GM21786 (cell line): ENCODE data around the gene CEP120.
"Not testable (repeated sequence)": the region's sequence is repeated elsewhere in the genome, so short reads cannot be mapped to it uniquely, and the experiment has no call there.

Experiments used
- ATAC-seq: cut with Tn5 transposase; IDR thresholded peaks from one replicate; pipeline ENCODE4 v1.9.1; 2021; ENCODE audit not compliant: unreplicated experiment

CEP120 gene

GRCh38 chr5:123423278-123424149 is at the start of gene CEP120:
Gene CEP120, minus strand, starts transcription at chr5:123423403. Its CDS starts 405 bp downstream, at chr5:123422998.
- peak; percentile 98 for ATAC-seq

GRCh38 chr5:123472150-123472924 is 49.1 kb upstream of the CEP120 start:
- no peak for ATAC-seq

DNA sequence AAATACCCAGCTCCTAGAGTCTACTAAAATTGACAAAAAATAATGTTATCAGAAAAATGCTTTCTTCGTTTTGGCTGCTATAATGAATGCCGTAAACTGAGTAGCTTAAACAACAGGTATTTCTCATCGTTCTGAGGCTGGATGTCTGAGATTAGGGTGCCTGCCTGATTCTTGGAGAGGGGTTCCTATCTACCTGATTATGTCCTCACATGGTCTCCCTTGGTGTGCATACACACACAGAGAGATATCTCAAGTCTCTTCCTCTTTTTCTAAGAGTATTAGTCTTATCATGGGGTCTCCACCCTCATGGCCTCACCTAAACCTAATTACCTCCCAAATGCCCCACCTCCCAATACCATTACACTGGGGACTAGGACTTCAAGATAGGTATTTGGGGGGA is 48.2 kb upstream of the CEP120 start:
- ATAC-seq = no peak

- ATAC-seq = not testable (repeated sequence)
These were observed 43.6 kb upstream of the CEP120 start for GRCh38 chr5:123466839-123467238.

- no peak for ATAC-seq
These were observed 37.1 kb upstream of the CEP120 start for GRCh38 chr5:123460296-123460729.

- ATAC-seq = not testable (repeated sequence)
These were observed 35.8 kb upstream of the CEP120 start for GRCh38 chr5:123458994-123459393.

- no peak for ATAC-seq
These were observed 33.0 kb upstream of the CEP120 start for GRCh38 chr5:123456242-123456641.

DNA sequence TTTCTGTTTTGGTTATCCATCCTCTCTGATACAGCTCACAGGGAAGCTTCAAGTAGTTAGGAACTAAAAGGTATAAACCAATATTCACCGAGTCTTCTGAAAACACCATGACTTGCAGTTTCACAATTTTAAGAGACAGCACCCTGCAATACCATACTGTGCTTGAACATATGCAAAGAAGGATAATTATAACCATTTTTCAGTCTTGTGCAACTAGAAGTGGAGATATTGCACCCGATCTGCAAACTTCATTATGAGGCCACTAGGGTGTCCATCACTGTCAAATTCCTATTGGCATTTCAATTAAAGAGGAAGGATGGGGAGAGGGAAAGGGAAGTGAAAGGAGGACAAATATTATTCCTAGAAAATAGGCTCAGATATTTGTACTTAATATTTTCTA is 32.4 kb upstream of the CEP120 start:
- peak; percentile 88 for ATAC-seq

GRCh38 chr5:123455095-123455494 is 31.9 kb upstream of the CEP120 start:
- peak; percentile 46 for ATAC-seq

DNA sequence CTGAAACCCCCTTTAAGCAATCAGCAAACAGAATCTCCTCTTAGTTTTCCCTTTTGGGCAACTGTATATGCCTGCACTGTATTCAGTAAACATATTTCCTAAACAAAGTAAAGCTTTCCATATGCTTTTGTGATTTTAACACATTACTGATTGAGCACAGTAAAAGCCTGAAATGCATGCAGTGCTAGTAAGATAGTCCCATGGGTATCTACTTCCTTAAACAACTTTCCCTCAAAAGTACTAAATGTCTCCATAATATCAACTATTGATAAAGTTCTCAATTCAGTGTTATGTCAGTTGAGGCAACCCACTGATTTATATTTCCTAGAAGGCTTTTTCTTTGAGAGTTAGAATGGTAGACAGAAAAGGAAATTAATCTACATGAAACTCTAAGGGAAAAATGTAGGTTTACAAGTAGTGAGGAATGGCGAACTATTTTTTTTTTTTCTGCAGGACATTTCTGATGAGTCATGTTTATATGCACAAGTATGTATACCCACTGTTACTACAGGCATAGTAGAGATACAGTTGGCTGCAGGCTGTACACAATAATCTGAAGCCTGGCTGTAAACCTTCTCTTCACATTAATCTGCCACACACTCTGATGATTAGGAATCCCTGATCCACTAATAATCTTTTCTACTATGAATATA is 31.2 kb upstream of the CEP120 start:
- no peak for ATAC-seq

GRCh38 chr5:123452401-123452800 is 29.2 kb upstream of the CEP120 start:
- ATAC-seq = no peak

DNA sequence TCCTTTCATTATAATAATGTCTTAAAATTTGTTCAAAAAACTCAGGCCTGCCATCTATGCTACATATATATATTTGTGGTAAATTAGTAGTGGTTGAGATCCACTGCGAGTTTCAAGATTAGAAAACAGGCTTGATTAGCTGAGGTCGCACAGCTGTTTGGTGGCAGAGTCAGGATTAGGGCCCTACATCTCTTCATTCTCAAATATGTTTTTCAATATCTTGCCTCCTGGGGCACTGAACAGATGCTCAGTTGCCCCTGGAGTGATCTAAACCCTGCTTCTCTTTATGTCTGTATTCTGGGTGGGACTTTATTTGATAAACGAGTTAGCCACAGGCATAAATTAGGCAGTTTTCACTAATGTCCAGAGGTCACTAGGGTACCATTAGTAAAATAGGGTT is 27.8 kb upstream of the CEP120 start:
- ATAC-seq = no peak

DNA sequence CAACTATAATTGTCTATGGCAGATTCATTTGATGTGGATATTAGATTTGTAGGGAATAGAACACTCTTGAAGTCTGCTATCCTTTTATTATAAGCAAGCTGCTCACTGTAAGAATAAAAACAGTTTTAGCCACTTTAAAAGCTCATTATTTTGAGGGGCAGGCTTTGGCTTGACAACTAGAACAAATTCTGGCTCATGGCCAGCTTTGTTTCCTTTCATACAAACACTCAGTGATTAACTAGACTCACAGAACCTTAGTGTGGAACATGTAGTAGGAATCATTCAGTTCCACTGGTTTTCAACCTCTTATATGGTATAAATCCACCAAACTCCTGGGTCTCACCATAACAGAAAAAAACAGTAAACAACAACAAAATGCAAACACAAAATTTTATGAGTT is 27.4 kb upstream of the CEP120 start:
- no peak for ATAC-seq

DNA sequence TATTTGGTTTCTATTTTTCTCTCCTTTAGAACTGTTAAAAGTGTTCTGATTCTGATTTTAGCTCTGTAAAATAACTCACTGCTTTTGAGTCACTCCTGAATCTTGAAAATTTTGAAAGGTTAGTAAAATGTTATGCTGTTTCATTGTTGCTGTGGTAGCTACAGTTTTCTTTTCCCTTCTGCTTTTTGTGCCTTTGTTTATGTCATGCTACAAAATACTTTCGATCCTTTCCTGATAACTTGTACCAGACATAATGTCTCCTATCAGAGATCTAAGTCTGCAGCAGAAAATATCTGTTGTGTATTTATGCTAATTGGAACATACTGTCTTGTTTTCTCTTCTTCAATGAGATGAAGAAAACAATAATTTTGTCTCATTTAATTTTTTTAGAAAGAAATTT is 26.9 kb upstream of the CEP120 start:
- ATAC-seq = no peak

DNA sequence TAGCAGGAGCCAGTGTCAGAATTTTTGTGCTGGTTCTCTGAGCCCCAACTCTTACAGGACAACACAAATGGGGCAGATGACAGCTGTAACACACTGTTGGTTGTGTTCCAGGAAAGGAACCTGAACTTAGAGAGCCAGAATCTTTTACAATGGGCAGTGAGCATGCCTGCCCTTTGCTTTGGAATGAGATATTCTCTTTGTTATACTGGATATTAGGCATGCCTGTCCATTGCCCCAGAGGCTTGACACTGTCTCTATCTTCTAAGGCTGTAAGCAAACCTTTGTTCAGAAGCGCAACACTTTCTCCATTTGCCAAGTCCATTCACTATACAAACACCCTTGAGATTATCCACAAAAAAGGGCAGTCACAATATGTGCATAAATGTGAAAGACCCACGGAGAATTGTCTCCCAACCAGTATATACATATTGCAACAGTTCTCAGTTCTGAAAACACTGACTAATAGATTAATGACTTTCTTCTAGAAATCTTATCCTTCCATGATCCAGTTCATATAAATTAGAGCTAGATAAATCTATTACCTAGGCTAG is 26.3 kb upstream of the CEP120 start:
- ATAC-seq = no peak

DNA sequence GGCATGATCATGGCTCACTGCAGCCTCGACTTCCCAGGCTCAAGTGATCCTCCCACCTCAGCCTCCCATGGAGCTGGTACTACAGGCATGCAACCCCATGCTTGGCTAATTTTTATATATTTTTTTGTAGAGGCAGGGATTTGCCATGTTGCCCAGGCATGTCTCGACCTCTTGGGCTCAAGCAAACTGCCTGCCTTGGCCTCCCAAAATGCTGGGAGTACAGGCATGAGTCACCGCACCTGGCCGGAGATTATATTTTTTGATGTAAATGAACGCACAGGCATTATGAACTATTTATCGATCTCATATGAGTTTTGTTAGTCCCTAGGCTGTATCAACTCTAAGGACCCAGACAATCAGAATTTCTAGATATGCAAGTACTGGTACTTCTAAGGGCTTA is 25.5 kb upstream of the CEP120 start:
- ATAC-seq = no peak

DNA sequence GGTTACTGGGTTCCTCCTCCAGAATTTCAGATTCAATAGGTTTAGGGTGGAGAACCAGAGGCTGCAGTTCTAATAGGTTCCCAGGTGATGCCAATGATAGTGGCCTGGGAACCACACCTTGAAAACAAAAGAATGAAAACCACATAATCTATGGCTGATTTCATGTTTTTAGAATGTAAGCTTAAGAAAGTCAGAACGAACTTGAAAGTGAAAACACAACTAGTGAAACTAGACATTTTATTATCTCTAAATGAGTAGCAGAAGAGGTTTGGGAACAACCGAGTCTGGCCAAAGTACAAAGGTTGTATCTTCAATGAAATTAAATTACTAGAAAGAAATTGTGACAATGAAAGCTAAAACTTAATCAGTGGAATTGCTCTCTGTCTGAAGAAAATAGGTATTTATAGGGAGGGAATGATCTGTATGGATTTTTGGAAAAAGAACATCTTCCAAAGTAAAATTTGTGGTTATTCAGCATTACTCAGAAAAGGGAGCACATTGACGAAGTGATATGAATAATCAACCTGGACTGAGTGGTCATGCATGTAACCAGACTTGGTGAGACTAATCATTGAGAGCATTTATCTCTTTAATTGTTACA is 24.9 kb upstream of the CEP120 start:
- ATAC-seq = peak; percentile 91

DNA sequence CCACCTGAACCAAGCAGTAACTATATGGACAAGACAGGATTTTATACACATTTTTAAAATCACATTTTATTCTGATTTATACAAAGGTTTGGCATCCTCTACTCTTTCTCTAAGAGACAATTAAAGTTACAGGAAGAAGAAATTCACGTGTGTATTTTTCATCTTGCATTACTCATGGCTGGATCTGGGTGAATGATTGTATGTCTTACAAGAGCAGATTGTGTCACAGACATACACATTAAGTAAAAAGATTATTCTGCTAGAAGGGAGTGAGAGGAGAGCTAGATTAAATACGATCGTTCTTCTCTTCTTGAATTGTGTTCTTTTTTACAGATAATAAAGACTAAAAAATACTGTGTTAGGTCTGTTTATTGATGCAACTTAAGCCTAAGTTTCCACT is 20.8 kb upstream of the CEP120 start:
- no peak for ATAC-seq

DNA sequence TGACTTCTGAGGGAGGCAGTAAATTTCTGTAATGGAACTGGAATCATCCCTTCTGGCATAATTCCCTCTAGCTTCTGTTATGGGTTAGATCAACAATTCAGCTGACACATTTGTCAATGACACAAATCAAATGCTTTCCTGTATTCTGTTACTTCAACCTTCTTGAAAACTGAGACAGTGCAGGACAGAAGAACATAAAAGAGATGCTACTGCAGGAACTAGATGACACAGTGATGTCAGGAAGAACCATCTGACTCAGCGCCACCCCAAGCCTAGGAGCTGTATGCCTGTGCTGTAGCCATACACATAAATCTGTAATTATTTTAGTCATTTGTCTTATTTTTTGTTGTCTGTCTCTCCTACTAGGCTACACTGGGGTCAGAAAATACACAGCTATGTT is 18.2 kb upstream of the CEP120 start:
- peak; percentile 47 for ATAC-seq

DNA sequence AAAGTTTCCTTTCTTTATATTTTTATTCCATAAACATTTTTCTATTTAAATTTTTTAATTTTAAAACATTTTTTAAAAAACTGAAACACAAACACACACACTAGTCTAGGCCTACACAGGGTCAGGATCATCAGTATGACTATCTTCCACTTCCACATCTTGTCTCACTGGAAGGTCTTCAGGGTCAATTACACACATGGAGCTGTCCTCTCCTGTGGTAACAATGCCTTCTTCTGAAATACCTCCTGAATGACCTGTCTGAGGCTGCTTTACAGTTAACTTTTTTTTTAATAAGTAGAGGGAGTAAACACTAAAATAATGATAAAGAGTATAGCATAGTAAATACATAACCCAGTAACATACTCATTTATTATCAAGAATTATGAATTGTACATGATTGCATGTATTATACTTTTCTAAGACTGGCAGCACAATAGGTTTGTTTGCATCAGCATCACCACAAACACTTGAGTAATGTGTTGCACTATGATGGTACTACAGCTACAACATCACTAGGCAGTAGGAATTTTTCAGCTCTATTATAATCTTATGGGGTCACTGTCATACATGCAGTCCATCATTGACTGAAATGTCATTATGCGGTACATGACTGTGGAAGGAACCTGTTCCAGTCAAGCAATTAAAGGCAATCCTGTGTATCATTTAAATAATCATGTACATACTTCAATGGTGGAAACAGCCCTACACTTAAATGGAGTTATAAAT is 17.4 kb upstream of the CEP120 start:
- no peak for ATAC-seq
